HL-60 (cell line): ENCODE results near the gene LRRC8E.

Experiments
- DNase-seq, 2 experiments: peaks; one replicate each; pipeline ENCODE4 v3.0.0-alpha.2; 2010 to 2020; ENCODE audit warnings: low read depth in 1 of 2, low spot score in 1 of 2
- H3K27ac ChIP-seq: fragments of 250-450 bp; sonication (Bioruptor Pico); replicated peaks from 2 replicates; pipeline ENCODE4 v1.5.1; 2020; ENCODE audit warnings: mild to moderate bottlenecking, moderate library complexity
- H3K27me3 ChIP-seq: fragments of 250-450 bp; sonication (Bioruptor Pico); 2 replicates; pipeline ENCODE4 v1.5.1; 2021; ENCODE audit warnings: mild to moderate bottlenecking, moderate library complexity; ENCODE audit not compliant: insufficient read depth, poor library complexity, severe bottlenecking
- H3K4me3 ChIP-seq: replicated peaks from 2 replicates; pipeline ENCODE4 v1.5.1; 2011; ENCODE audit warnings: mild to moderate bottlenecking, control low read depth, low read length; ENCODE audit not compliant: insufficient read depth
- CTCF ChIP-seq: IDR thresholded peaks from one replicate; pipeline ENCODE4 v1.5.1; 2011; ENCODE audit warnings: low read length, control low read depth, inconsistent platforms; ENCODE audit not compliant: insufficient read depth
- GABPA ChIP-seq: IDR thresholded peaks from 2 replicates; pipeline ENCODE4 v1.6.1; 2012; ENCODE audit warnings: low read depth
- POLR2AphosphoS5 ChIP-seq: IDR thresholded peaks from 2 replicates; pipeline ENCODE4 v1.6.1; 2012; ENCODE audit warnings: low read depth
- REST ChIP-seq: IDR thresholded peaks from 2 replicates; pipeline ENCODE4 v1.6.1; 2012; ENCODE audit warnings: low read depth; ENCODE audit not compliant: insufficient replicate concordance
- SPI1 ChIP-seq: IDR thresholded peaks from 2 replicates; pipeline ENCODE4 v1.6.1; 2012; ENCODE audit warnings: low read depth, mild to moderate bottlenecking, borderline replicate concordance

LRRC8E gene

GRCh38 chr19:7904074-7905020, 16.0 kb downstream of the LRRC8E start:
- Histone ChIP-seq H3K27ac (peak overlapping the region; percentile 63), H3K4me3 (peak overlapping the region; percentile 97), H3K27me3 (no peaks in the 10 kb centered on the region)
- peak; percentile 28 to 57 for DNase-seq
- TF ChIP-seq POLR2AphosphoS5 (no peak; the same call in 1 of the 2 replicates), GABPA (no peak), SPI1 (no peak), REST (no peak), CTCF (no peak)

- no peak overlapping the region for H3K4me3 ChIP-seq
- TF ChIP-seq POLR2AphosphoS5 (no peak), GABPA (no peak), REST (no peak), CTCF (no peak)
These were observed 17.0 kb downstream of the LRRC8E start for GRCh38 chr19:7905268-7905667.

GRCh38 chr19:7905859-7906258, 17.5 kb downstream of the LRRC8E start:
- no peak for DNase-seq
- no peaks in the 10 kb centered on the region for H3K27me3 ChIP-seq
- no peak overlapping the region for H3K27ac ChIP-seq
- no peak for TF ChIP-seq SPI1
- TF ChIP-seq POLR2AphosphoS5, result no peak
- no peak for TF ChIP-seq CTCF
- no peak for TF ChIP-seq GABPA
- no peak for TF ChIP-seq REST
- H3K4me3 ChIP-seq, result no peak overlapping the region

More at GRCh38 chr19:7905268-7905667, 17.0 kb downstream of the LRRC8E start:
- Histone ChIP-seq H3K27me3 (no peaks in the 10 kb centered on the region), H3K27ac (no peak overlapping the region)
- DNase-seq, result no peak
